HG03342 (cell line): ENCODE measurements around the gene PRKG2.
"Not testable (repeated sequence)": the region's sequence is repeated elsewhere in the genome, so short reads cannot be mapped to it uniquely, and the experiment has no call there.

Experiments used
- ATAC-seq: cut with Tn5 transposase; IDR thresholded peaks from one replicate; pipeline ENCODE4 v1.9.1; 2021; ENCODE audit warnings: mild to moderate bottlenecking, moderate library complexity; ENCODE audit not compliant: unreplicated experiment

Gene PRKG2

GRCh38 chr4:81164126-81164525 lies 50.9 kb downstream of the PRKG2 start:
- ATAC-seq, result no peak

DNA sequence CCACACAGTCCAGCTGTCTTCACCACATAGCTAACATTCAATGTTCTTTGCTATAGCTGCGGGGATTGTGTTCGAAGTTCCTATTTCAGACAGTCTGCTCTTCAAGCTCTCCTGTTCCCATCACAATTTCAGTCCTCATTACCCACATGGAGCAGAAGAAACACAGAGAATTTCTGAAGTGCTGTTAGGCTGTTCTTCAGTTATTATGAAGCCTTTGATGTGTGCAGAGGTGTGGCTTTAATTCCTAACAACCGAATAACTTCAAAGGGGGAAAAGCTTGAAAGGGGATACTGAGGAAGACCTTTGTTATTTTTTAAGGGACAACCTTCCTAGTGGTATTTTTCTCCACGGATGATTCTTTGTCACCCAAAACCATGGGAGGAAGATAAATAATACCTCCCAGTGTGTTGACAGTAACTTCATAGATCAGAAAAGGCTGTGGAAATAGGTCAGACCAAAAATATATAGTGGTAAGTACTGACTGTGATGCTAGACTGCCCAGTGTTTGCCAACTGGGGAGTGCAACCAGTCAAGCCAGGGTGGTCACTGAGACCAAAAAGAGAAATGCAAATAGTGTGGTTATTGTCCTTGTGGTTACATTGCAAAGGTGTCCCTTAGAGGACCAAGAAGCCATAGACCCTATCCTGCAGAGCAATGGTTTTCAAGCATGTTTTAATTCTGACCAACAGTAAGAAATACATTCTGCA lies 52.1 kb downstream of the PRKG2 start:
- no peak for ATAC-seq

DNA sequence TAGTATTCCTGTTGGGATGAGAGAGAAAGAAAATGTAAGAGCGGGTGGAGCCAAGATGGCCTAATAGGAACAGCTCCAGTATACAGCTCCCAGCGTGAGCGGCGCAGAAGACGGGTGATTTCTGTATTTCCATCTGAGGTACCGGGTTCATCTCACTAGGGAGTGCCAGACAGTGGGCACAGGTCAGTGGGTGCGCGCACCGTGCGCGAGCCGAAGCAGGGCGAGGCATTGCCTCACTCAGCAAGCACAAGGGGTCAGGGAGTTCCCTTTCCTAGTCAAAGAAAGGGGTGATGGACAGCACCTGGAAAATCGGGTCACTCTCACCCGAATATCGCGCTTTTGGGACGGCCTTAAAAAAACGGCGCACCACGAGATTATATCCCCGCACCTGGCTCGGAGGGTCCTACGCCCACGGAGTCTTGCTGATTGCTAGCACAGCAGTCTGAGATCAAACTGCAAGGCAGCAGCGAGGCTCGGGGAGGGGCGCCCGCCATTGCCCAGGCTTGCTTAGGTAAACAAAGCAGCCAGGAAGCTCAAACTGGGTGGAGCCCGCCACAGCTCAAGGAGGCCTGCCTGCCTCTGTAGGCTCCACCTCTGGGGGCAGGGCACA lies 61.2 kb downstream of the PRKG2 start:
- not testable (repeated sequence) for ATAC-seq

GRCh38 chr4:81152839-81153713 lies 61.9 kb downstream of the PRKG2 start:
- no peak for ATAC-seq

DNA sequence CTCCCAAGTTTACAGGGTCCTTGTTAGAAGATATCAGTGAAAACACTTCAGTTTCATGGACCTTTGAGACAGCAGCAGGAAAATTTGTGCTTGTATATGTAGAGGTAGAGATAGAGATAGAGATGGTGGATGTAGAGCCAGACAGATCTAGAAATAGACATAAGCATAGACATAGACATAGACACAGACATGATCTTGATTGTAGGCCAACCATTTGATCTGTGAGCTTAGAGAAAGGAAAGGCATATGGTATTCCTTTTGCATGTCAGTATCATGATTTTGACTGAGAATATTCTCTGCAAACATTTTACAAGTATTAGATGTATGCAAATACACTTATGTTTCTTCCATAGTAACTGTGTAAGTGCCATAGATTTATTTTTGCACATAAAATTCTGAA lies 65.0 kb downstream of the PRKG2 start:
- no peak for ATAC-seq

GRCh38 chr4:81148576-81148975 lies 66.4 kb downstream of the PRKG2 start:
- no peak for ATAC-seq

DNA sequence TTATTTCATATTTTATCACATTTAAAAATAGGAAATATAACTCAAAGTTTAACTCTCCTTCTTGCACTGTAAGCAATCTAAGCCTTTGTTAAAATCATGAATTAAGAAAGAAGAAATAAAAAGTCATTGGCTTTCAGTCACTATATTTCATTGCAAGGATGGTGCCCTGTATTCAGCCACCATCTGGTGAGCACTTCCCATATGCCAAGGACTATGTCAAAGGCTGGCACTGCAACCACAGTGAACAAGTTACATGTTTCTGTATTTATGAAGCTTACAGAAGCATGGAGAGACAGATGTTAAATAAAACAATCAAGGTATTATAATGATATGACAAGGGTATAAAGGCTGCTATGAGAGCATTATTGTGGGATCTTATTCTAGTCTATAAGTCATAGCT lies 68.6 kb downstream of the PRKG2 start:
- no peak for ATAC-seq

DNA sequence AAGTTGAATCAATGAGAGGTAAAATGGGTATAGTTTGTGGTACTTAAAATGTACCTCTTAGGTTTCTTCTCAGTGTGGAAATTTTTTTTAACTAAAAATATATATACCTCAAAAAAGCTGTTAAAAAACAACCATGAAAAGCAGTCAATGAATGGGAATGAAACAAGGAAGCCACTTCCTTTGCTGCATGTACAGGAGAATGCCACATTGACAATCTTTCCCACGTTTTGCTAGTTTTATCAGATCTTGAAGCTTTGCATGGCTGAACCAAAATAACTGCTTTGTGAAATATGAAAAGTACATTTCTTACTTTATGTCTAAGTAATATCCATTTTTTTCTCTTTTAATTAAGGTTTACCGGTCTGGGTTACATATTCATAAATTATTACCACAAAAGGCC lies 71.8 kb downstream of the PRKG2 start:
- no peak for ATAC-seq

GRCh38 chr4:81142744-81143143 lies 72.3 kb downstream of the PRKG2 start:
- ATAC-seq, result no peak

DNA sequence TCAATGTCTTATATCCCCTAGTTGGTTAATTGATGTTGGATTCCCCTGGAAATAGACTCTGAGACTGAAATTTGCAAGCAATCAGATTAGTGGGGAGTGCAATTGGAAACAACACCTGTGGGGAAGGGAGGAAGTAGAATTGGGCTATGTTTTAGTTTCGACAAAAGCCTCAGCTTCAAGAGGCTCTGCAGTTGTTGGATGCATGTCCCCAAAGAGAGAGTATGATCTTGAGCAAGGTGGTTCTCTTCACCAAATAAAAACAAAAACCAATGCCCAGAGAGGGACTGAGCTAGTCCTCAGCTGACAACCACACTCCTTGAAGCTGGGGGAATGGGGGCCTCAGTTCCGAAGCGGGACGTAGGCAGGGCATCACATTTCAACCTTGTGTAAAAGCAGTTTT lies 77.1 kb downstream of the PRKG2 start:
- no peak for ATAC-seq

GRCh38 chr4:81137446-81137845 lies 77.6 kb downstream of the PRKG2 start:
- no peak for ATAC-seq

DNA sequence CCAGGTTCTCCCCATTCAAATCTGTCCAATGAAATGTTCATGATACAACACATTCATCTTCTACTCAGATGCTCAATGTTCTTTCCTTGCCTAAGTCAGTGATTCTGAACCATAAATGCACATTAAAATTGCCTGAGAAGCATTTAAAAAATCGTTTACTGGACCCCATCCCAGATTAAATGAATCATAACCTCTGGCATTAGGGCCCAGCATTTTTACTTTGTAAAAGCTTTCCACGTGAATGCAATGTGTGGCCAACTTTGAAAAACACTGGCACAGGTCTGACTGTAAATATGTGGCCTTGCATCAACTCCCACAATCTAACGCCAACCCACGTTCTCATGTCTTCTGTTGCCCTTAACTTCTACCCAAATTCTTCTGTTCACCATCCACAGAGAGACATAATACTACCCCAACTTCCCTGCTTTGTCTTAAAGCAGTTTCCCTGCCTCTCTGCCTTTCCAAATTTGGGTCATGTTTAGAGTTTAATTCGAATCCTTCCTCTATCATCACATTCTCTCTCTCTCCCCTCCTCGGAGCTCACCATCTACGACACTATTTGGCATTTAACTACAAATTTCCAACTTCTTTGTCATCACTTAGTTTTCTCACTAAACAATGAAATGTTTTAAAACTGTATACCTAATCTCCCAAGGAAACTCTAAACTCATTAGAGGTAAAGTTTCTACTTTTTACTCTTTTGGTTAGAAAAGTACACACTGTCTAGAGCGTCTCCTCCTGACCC lies 78.7 kb downstream of the PRKG2 start:
- ATAC-seq, result no peak

GRCh38 chr4:81135501-81135900 lies 79.5 kb downstream of the PRKG2 start:
- no peak for ATAC-seq

DNA sequence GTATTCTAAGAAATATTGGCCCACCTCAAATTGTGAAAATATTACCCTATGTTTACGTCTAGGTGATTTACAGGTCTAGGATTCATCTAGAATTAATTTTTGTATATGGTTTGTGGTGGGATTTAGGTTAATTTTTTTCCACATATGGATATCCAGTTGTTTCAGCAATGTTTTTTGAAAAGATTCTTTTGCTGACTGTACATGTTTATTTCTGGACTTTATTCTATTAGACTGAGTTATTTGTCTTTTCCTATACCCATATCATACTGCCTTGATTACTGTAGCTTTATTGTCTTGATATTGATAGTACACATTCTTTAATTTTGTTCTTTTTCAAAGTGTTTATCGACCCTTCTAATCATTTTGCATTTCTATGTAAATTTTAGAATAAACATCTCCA lies 83.5 kb downstream of the PRKG2 start:
- ATAC-seq, result no peak

GRCh38 chr4:81131066-81131465 lies 84.0 kb downstream of the PRKG2 start:
- ATAC-seq, result no peak

- ATAC-seq, result no peak
Measured at GRCh38 chr4:81130569-81130968, 84.5 kb downstream of the PRKG2 start.

GRCh38 chr4:81120055-81120454 lies 95.0 kb downstream of the PRKG2 start:
- no peak for ATAC-seq

- no peak for ATAC-seq
Measured at GRCh38 chr4:81118086-81118485, 96.9 kb downstream of the PRKG2 start.

GRCh38 chr4:81116566-81116965 lies 98.5 kb downstream of the PRKG2 start:
- ATAC-seq, result no peak

- no peak for ATAC-seq
Measured at GRCh38 chr4:81113024-81113423, 102.0 kb downstream of the PRKG2 start.

- no peak for ATAC-seq
Measured at GRCh38 chr4:81109356-81109755, 105.7 kb downstream of the PRKG2 start.
